ENCODE data around the gene GPC1. TPM values are rescaled to one million over a fixed set of nuclear protein-coding genes. Genes with fewer than 3 reads are reported as not detected.

The GPC1 gene
- total and polyA plus RNA-seq, 2 experiments from 2014 or later: 9.0 to 46.2 TPM

DNA sequence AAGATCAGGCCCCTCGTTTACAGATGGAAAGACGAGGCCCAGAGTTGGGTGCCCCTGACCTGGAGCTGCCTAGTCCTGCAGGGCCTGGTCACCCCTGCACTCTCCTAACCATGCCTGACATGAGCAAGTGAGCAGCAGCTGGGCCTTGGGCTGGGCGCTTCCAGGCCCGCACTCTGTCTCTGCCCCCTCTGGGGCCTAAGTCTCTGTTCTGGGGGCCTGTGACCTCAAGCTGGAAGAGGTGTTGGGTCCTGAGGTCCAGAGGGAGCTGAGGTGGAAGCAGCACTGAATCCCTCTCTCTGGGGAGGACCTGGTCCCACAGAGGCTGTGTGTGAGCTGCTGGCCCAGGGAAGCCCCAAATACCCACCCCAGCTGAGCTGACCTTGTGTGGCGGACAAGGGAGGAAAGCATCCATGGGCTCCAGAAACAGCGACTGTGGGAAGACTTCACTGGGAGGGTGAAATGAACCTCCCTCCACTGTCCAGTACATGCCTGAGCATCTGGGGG, 46.1 kb upstream of the GPC1 start:
- H4K20me1 ChIP-seq (replicated peaks; ENCODE audit: insufficient read depth): no peaks in the 10 kb centered on the region
- no peaks in the 10 kb centered on the region; the same call in 2 of the 3 replicates for H3K4me1 Mint-ChIP-seq
- no peaks in the 10 kb centered on the region for H3K36me3 Mint-ChIP-seq (ENCODE audit: low read depth)
- TF ChIP-seq ZNF331 (CRISPR knock-in tag; IDR thresholded peaks at IDR 0.05; ENCODE audit: low read depth) (no peak), CREB1 (CRISPR knock-in tag; IDR thresholded peaks at IDR 0.05; ENCODE audit: low read depth) (no peak), POLR2AphosphoS5 (IDR thresholded peaks at IDR 0.05; ENCODE audit: low read depth) (no peak), ZNF462 (CRISPR knock-in tag; IDR thresholded peaks at IDR 0.05) (no peak), JUNB (IDR thresholded peaks at IDR 0.05; ENCODE audit: unreplicated experiment) (no peak), CTCF (conservative IDR thresholded peaks at IDR 0.05; ENCODE audit: low read depth in 2 of 2) (no peak), STAT1 (IDR thresholded peaks at IDR 0.05; ENCODE audit: unreplicated experiment) (no peak), EZH2 (IDR thresholded peaks at IDR 0.05; ENCODE audit: low read depth, unreplicated experiment) (no peak), EZH2phosphoT487 (IDR thresholded peaks at IDR 0.05; ENCODE audit: unreplicated experiment) (no peak), REST (IDR thresholded peaks at IDR 0.05; ENCODE audit: unreplicated experiment) (no peak), NANOG (IDR thresholded peaks at IDR 0.05; ENCODE audit: borderline replicate concordance) (no peak), ZNF114 (CRISPR knock-in tag; IDR thresholded peaks at IDR 0.05) (no peak)
- TF ChIP-seq, protein P1, sequence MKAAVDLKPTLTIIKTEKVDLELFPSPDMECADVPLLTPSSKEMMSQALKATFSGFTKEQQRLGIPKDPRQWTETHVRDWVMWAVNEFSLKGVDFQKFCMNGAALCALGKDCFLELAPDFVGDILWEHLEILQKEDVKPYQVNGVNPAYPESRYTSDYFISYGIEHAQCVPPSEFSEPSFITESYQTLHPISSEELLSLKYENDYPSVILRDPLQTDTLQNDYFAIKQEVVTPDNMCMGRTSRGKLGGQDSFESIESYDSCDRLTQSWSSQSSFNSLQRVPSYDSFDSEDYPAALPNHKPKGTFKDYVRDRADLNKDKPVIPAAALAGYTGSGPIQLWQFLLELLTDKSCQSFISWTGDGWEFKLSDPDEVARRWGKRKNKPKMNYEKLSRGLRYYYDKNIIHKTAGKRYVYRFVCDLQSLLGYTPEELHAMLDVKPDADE (IDR thresholded peaks at IDR 0.05): no peak
- H3K36me3 ChIP-seq (ENCODE audit: insufficient read depth): no peaks in the 10 kb centered on the region
- ATAC-seq (no peak), DNase-seq (ENCODE audit: low spot score) (no peak)
- H3K4me1 ChIP-seq (ENCODE audit: insufficient read depth): no peaks in the 10 kb centered on the region
- no peaks in the 10 kb centered on the region for H3K27me3 ChIP-seq (ENCODE audit: insufficient read depth)
- no peak overlapping the region for H3K27ac Mint-ChIP-seq
- H3K4me3 ChIP-seq: no peak overlapping the region
- no peaks in the 10 kb centered on the region for H3K9me3 Mint-ChIP-seq
- no peaks in the 10 kb centered on the region for H3K79me2 ChIP-seq (replicated peaks; ENCODE audit: insufficient read depth)
- H3K27ac ChIP-seq (ENCODE audit: low read depth): no peak overlapping the region
- no peaks in the 10 kb centered on the region for H3F3A ChIP-seq (replicated peaks; ENCODE audit: low read depth)
- no peak overlapping the region for H2AFZ ChIP-seq
- no peak overlapping the region for H3K4me3 Mint-ChIP-seq
- peaks cover 7% of the 10 kb centered on the region for H3K27me3 Mint-ChIP-seq (ENCODE audit: insufficient read depth, low read depth, poor library complexity)
- H3K9me2 ChIP-seq (ENCODE audit: insufficient read depth): no peaks in the 10 kb centered on the region
- no peak overlapping the region for H3K4me2 ChIP-seq
